ENCODE data around the gene USP16.

Gene USP16

DNA sequence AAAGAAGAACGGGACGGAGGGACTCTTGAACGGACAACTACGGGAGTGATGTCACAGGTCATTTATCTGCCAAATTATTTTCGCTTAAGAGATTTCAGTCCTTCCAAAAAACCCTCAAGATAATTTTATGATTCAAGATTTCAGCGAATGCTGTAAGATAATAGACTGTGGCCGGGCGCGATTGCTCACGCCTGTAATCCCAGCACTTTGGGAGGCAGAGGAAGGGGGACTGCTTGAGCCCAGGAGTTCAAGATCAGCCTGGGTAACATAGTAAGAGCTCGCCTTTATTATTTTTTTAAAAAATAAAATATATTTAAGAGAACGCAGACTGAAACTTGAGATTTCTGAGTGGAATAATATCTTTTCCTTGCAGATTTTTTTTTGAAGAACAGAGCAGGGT lies 5.9 kb upstream of the USP16 start:
- TF ChIP-seq ARNTL (CRISPR knock-in tag; IDR thresholded peaks at IDR 0.05; ENCODE audit: borderline replicate concordance, low read depth) (no peak), ESRRG (CRISPR knock-in tag; IDR thresholded peaks at IDR 0.05) (no peak), POU6F1 (CRISPR knock-in tag; IDR thresholded peaks at IDR 0.05; ENCODE audit: borderline replicate concordance, low read depth) (no peak), OSR1 (CRISPR knock-in tag; IDR thresholded peaks at IDR 0.05) (no peak), ZFP30 (CRISPR knock-in tag; IDR thresholded peaks at IDR 0.05) (no peak)
- TF ChIP-seq, protein P1, sequence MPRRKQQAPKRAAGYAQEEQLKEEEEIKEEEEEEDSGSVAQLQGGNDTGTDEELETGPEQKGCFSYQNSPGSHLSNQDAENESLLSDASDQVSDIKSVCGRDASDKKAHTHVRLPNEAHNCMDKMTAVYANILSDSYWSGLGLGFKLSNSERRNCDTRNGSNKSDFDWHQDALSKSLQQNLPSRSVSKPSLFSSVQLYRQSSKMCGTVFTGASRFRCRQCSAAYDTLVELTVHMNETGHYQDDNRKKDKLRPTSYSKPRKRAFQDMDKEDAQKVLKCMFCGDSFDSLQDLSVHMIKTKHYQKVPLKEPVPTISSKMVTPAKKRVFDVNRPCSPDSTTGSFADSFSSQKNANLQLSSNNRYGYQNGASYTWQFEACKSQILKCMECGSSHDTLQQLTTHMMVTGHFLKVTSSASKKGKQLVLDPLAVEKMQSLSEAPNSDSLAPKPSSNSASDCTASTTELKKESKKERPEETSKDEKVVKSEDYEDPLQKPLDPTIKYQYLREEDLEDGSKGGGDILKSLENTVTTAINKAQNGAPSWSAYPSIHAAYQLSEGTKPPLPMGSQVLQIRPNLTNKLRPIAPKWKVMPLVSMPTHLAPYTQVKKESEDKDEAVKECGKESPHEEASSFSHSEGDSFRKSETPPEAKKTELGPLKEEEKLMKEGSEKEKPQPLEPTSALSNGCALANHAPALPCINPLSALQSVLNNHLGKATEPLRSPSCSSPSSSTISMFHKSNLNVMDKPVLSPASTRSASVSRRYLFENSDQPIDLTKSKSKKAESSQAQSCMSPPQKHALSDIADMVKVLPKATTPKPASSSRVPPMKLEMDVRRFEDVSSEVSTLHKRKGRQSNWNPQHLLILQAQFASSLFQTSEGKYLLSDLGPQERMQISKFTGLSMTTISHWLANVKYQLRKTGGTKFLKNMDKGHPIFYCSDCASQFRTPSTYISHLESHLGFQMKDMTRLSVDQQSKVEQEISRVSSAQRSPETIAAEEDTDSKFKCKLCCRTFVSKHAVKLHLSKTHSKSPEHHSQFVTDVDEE (CRISPR knock-in tag; IDR thresholded peaks at IDR 0.05), result no peak
- ATAC-seq, result peak; percentile 70

- TF ChIP-seq CSDC2 (CRISPR knock-in tag; IDR thresholded peaks at IDR 0.05) (no peak), RARB (CRISPR knock-in tag; IDR thresholded peaks at IDR 0.05) (no peak), TCF4 (CRISPR knock-in tag; IDR thresholded peaks at IDR 0.05; ENCODE audit: borderline replicate concordance) (no peak), GLIS3 (CRISPR knock-in tag; IDR thresholded peaks at IDR 0.05) (no peak), CSRNP3 (CRISPR knock-in tag; IDR thresholded peaks at IDR 0.05) (no peak), BACH2 (CRISPR knock-in tag; IDR thresholded peaks at IDR 0.05; ENCODE audit: borderline replicate concordance) (no peak)
- TF ChIP-seq, protein P2, sequence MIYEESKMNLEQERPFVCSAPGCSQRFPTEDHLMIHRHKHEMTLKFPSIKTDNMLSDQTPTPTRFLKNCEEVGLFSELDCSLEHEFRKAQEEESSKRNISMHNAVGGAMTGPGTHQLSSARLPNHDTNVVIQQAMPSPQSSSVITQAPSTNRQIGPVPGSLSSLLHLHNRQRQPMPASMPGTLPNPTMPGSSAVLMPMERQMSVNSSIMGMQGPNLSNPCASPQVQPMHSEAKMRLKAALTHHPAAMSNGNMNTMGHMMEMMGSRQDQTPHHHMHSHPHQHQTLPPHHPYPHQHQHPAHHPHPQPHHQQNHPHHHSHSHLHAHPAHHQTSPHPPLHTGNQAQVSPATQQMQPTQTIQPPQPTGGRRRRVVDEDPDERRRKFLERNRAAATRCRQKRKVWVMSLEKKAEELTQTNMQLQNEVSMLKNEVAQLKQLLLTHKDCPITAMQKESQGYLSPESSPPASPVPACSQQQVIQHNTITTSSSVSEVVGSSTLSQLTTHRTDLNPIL (CRISPR knock-in tag; IDR thresholded peaks at IDR 0.05; ENCODE audit: low read depth), result no peak
- ATAC-seq, result no peak
Measured at GRCh38 chr21:29022166-29022565, 2.3 kb upstream of the USP16 start.

DNA sequence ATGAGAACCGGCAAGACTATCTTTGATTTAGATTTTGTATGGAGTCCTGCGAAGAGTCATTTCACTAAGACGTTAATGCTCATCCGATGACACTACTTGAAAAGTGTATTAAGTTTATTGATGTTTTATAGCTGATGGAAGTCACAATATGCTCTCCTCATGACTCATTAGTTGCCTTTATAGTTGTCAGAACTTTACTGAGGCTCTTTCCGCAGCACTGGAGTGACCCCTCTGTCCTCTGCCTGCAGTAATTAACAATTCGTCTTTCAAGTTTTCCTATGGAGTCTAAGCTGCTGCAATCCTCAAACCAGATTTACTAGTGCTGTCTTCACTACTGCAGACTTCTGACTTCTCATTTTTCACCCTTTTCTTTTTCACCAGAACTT lies 853 bp downstream of the USP16 start:
- ATAC-seq, result peak; percentile 30

DNA sequence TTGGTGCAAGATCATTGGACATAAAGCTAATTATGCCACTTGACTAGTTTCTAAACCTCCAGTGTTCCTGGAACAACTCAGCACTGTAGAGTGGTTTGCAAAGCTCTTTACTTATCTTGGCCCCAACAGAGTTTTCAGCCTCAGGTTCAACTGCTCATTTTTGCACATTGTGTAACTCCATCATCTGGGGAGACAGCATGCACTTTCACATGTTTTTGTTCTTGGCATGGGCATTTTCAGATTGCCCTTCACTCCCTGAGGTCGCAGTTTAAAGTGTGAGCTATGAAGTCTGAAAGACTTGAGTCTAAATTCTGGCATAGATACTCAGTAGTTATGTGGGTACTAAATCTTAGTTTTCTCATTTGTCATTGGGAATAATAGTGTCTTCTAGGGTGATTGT lies 5.1 kb downstream of the USP16 start:
- no peak for ATAC-seq
- TF ChIP-seq GLIS3 (CRISPR knock-in tag; IDR thresholded peaks at IDR 0.05), result no peak
- TF ChIP-seq PATZ1 (CRISPR knock-in tag; IDR thresholded peaks at IDR 0.05; ENCODE audit: borderline replicate concordance), result no peak
- no peak for TF ChIP-seq ZFP3 (CRISPR knock-in tag; IDR thresholded peaks at IDR 0.05)
- TF ChIP-seq ESRRG (CRISPR knock-in tag; IDR thresholded peaks at IDR 0.05), result no peak
- no peak for TF ChIP-seq ISL1 (CRISPR knock-in tag; IDR thresholded peaks at IDR 0.05)
- no peak for TF ChIP-seq ARNTL (CRISPR knock-in tag; IDR thresholded peaks at IDR 0.05; ENCODE audit: borderline replicate concordance, low read depth)
- no peak for TF ChIP-seq OSR1 (CRISPR knock-in tag; IDR thresholded peaks at IDR 0.05)

More for the DNA sequence above, 853 bp downstream of the USP16 start:
- no peak for TF ChIP-seq BACH2 (CRISPR knock-in tag; IDR thresholded peaks at IDR 0.05; ENCODE audit: borderline replicate concordance)
- no peak for TF ChIP-seq GLIS3 (CRISPR knock-in tag; IDR thresholded peaks at IDR 0.05)
- TF ChIP-seq RARB (CRISPR knock-in tag; IDR thresholded peaks at IDR 0.05), result no peak
- no peak for TF ChIP-seq ZC3H10 (CRISPR knock-in tag; IDR thresholded peaks at IDR 0.05)
- TF ChIP-seq CSDC2 (CRISPR knock-in tag; IDR thresholded peaks at IDR 0.05), result no peak

DNA sequence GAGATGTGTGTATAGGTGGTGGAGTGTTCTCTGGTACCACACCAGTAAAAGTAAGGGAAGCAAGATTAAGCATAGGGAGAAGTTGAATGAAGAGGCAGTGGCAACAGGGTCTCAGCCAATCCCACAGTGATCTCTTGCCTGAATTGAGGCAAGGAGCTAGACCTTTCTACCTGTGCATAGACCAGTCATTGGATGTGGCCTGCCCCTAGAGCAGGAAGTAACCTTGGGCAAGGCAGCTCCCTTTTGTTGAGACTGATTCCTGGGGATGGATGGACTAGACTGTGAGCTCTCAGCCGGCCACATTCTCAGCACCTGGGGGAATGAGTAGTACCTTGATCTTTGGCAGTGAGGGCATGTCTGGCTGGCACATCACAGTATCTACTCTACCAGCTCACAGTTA lies 6.4 kb downstream of the USP16 start:
- no peak for ATAC-seq
- no peak for TF ChIP-seq BACH2 (CRISPR knock-in tag; IDR thresholded peaks at IDR 0.05; ENCODE audit: borderline replicate concordance)
- TF ChIP-seq ZFP3 (CRISPR knock-in tag; IDR thresholded peaks at IDR 0.05), result no peak
